ENCODE data around the gene OR7G3.

Gene OR7G3

DNA sequence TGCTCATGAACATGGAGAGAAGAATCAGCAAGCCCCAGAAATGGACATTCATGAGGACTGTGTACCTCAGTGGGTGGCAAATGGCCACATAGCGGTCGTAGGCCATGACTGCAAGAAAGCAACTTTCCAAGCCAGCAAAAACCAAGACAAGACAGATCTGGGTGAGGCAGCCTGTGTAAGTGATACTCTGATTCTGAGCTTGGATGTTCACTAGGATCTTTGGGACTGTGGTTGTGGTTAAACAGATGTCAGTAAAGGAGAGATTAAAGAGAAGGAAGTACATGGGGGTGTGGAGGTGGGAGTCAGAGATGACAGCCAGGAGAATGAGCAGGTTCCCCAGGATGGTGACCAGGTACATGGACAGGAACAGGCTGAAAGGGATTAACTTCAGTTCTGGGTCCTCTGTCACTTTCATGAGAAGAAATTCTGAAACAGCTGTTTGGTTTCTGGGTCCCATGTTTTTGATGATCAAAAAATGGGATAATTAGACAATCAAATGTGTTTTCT, 11.4 kb downstream of the OR7G3 start, which contains the start of gene OR7G1:
Gene OR7G1 (minus strand): TSS at position 457 of the 507 bp plus-strand sequence. CDS start 0 bp downstream, at position 457.
- H3K4me3 ChIP-seq (ENCODE audit: low read depth, low read length): no peak within 1 kb of the TSS
- TF ChIP-seq CTCF (IDR thresholded peaks at IDR 0.05; ENCODE audit: low read depth, low read length, missing control alignments): no peak
- DNase-seq (ENCODE audit: low read depth): no peak

- H3K4me3 ChIP-seq (ENCODE audit: low read depth, low read length): no peak overlapping the region
- no peak for DNase-seq (ENCODE audit: low read depth)
- TF ChIP-seq CTCF (IDR thresholded peaks at IDR 0.05; ENCODE audit: low read depth, low read length, missing control alignments): no peak
Observed at GRCh38 chr19:9109959-9110358, 16.8 kb downstream of the OR7G3 start.

GRCh38 chr19:9107375-9107774, 19.4 kb downstream of the OR7G3 start, which contains the start of gene OR7G2:
TSS of gene OR7G2 (minus strand) at chr19:9107475. CDS start at chr19:9103243, 4,232 bp downstream.
- no peak for TF ChIP-seq CTCF (IDR thresholded peaks at IDR 0.05; ENCODE audit: low read depth, low read length, missing control alignments)
- H3K4me3 ChIP-seq (ENCODE audit: low read depth, low read length): no peak within 1 kb of the TSS
- DNase-seq (ENCODE audit: low read depth): no peak

DNA sequence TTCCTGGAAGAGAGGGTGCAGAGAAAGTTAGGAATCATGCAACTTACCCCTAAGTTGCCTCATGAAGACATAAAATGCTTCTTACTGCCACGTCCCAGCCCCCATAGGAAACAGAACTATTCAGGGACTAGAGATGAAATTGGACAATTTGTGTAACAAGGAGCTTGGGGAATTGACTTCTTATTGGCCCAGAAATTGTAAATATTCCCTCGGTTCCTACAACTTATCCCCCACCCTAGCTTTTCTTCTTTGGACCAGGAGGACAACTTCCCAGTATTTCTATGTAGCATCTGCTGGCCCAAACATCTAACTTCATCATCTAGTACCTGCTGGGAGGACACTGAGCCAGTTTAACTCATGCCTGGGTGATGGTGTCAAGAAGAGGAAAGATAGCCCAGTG, 40.0 kb downstream of the OR7G3 start, which contains the start of gene OR1M1:
Gene OR1M1 (plus strand): TSS at position 301 of the 400 bp plus-strand sequence. CDS start 6,184 bp downstream, outside the sequence.
- H3K4me3 ChIP-seq (ENCODE audit: low read depth, low read length): no peak within 1 kb of the TSS
- DNase-seq (ENCODE audit: low read depth): no peak
- no peak for TF ChIP-seq CTCF (IDR thresholded peaks at IDR 0.05; ENCODE audit: low read depth, low read length, missing control alignments)

GRCh38 chr19:9078651-9079050, 48.1 kb downstream of the OR7G3 start:
- TF ChIP-seq CTCF (IDR thresholded peaks at IDR 0.05; ENCODE audit: low read depth, low read length, missing control alignments): no peak
- no peak for DNase-seq (ENCODE audit: low read depth)
- H3K4me3 ChIP-seq (ENCODE audit: low read depth, low read length): no peak overlapping the region

- no peak for DNase-seq (ENCODE audit: low read depth)
- no peak for TF ChIP-seq CTCF (IDR thresholded peaks at IDR 0.05; ENCODE audit: low read depth, low read length, missing control alignments)
- H3K4me3 ChIP-seq (ENCODE audit: low read depth, low read length): no peak overlapping the region
Observed at GRCh38 chr19:9076901-9077300, 49.8 kb downstream of the OR7G3 start.
